GM19397 (cell line): ENCODE data around the gene USHBP1.
A peak's percentile ranks its signal among the peaks of the same experiment; 100 is the strongest.

Source experiments
- ATAC-seq: cut with Tn5 transposase; IDR thresholded peaks from one replicate; pipeline ENCODE4 v1.9.1; 2021; ENCODE audit warnings: mild to moderate bottlenecking, moderate library complexity; ENCODE audit not compliant: unreplicated experiment

Gene USHBP1

DNA sequence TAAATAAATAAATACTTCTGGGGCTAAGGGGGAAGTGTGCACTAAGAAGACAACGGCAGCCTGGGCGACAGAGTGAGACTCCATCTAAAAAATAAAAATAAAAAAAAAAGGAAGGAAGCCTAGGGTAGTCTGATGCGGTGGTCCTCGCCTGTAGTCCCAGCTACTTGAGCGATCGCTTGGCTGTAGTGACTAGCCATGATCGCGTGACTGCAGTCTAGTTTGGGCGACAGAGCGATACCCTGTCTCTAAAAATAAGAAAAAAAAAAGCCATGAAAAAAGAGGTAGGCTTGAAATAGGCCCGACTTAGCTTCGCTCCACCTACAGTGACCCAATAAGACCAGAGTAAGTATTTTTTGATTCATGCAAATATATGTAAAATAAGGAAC, 2.0 kb upstream of the USHBP1 start:
- ATAC-seq, result no peak

DNA sequence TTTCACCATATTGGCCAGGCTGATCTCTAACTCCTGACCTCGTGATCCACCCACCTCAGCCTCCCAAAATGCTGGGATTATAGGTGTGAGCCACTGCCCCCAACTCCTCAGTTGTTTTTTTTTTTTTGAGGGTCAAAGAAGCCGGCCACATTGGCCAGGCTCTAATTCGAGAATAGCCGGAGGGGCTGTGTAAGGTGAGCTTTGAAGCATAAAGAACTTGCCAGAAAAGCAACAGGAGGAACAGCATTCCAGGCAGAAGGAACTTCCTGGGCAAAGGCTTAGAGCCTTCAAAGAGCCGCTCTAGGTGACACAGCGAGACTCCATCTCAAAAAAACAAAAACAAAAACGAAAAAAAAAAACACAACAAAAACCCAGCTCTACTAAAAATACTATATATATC, 1.5 kb upstream of the USHBP1 start:
- ATAC-seq, result no peak

- no peak for ATAC-seq
Observed at GRCh38 chr19:17263712-17264640, 569 bp downstream of the USHBP1 start.

DNA sequence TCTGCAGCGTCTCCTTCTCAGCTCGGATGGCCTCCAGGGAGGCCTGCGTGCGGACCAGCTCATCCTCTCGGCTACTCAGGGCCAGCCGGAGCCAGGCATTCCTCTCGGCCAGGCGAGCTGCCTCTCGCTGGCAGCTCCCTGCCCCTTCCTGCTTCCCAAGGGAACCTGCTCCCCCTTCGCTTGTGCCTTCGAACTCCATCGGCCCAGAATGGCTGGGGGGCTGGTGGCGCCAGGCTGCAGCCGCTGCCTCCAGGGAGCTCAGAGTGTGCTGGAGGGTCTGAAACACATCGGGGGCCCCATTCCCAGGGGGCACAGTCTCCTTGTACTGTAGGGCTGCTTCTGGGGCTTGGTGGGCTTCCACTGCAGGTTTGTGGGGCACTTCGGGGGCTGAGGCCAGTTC, 2.0 kb downstream of the USHBP1 start:
- ATAC-seq, result no peak

GRCh38 chr19:17260842-17261325, 3.7 kb downstream of the USHBP1 start:
- ATAC-seq, result peak; percentile 85

DNA sequence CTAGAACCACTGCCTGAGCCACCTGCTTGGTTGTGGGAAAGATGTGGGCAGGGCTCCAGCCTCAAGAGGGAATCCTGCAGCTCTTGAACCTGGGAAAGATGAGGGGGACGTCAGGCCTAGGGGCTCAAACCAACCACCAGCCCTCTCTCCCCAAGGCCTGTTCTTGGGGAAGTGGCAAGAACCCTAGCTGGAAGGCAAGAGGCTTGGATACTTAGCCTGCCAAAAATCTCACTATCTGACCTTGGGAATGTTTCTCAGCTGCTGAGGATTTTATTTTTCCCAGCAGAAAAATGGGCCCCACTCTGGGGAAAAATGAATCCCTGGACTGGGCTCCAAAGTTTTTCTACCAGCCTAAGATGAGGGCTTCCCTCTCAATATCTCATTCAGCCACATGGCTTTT, 4.6 kb downstream of the USHBP1 start:
- no peak for ATAC-seq

DNA sequence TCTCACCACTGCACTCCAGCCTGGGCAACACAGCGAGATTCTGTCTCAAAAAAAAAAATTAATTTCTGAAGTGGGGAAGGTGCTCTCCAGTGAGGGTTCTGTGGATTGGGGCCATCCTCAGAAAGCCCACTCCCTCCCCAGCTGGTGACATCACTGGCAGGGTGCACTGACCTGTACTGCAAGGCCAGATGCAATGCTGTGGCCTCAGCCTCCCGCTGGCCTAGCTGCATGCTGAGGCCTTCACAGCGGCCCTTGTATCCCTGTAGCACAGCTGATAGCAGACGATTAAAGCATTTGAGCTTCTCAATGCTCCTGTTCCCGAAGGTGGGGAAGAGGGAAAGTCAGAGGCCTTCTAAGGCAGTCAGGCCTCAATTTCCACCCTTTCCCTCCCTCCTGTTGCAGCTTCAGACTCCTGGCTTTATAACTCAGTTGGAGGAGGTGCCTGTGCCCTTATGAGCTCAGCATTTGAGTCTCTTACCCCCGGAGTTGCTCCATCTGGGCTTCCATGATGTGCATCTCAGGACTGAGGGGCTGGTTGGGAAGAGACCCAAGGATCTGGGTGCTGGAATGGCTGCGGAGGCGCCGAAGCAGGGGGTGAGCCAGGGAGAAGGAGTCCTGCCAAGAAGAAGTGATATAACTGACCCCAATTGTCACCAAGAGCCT, 5.3 kb downstream of the USHBP1 start:
- ATAC-seq, result no peak

GRCh38 chr19:17256130-17256529, 8.4 kb downstream of the USHBP1 start:
- no peak for ATAC-seq

GRCh38 chr19:17255150-17255621, 9.4 kb downstream of the USHBP1 start:
- ATAC-seq, result no peak

GRCh38 chr19:17254636-17255035, 9.9 kb downstream of the USHBP1 start:
- ATAC-seq, result no peak

- no peak for ATAC-seq
Observed at GRCh38 chr19:17249887-17250548, 14.5 kb downstream of the USHBP1 start.

DNA sequence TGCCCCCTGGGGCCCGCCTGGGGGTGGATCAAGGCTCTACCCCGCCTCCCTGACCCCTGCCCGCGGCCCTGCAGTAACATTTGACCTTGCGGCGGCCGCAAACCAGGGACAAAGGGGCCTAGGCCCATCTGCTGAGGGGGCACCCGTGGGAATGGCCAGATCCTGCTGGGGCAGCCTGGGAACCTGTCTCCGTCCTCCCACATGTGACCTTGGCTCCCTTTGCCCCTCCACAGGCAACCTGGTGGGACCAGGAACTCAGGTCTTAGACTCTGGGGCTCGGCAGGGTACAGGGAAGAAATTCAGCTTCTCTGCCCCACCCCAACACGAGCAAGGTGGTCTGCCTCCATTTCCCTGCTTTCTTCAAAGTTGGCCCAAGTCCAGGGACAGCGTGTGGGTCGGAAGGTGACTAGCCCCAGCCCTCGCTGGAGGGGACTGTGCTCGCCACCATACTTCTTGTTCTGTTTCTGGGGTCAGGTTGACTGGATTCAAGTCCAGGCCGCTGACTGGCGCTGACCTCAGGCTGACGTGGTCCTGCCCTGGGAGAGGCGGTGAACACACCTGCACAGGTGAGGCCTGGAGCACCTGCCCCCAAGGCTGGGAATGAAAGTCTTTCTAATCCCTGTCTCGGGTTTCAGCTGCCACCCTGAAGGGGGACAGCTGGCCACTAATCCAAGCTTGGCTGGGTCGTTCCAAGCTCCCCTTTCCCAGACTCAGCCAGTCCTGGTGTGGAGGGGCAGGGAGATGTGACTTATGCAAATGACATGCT, 16.4 kb downstream of the USHBP1 start:
- ATAC-seq, result no peak

DNA sequence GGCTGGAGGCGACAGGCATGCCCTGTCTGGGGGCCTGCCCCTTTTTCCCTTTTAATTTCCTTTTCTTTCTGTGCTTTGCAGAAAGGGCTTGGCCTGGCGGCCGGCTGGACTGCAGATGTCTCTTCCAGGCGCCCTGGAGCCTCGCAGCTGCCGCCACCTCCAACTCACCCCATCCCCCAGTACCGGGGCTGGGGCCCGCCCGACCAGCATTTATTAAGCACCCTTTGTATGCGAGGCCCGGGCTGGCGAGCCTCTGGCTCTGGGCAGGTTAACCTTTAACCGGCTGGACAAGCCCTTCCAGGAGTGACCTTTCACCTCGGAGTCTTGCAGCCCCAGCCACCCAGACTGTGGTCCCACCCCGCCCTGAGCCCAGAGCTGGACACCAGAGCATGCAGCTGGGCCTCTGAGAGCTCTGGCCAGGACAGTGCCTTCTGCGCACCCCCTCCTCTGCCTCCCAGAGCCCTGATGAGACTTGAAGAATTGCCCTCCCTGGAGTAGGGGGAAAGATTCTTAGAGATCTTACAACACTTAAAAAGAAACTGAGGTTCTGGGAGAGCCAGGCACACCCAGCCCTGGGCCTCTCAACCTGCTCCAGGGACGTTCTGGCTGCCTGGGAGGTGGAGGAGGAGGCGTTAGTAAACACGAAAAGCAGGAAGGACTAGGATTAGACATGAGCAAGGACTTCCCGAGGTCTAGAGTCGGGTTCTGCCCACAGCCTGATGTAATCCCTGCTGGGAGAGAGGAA, 17.7 kb downstream of the USHBP1 start:
- ATAC-seq, result no peak

GRCh38 chr19:17245535-17245984, 19.0 kb downstream of the USHBP1 start, which contains the start of gene NR2F6:
Gene NR2F6 (minus strand): TSS chr19:17245919. CDS start chr19:17245220, 699 bp downstream.
- ATAC-seq, result peak; percentile 25

DNA sequence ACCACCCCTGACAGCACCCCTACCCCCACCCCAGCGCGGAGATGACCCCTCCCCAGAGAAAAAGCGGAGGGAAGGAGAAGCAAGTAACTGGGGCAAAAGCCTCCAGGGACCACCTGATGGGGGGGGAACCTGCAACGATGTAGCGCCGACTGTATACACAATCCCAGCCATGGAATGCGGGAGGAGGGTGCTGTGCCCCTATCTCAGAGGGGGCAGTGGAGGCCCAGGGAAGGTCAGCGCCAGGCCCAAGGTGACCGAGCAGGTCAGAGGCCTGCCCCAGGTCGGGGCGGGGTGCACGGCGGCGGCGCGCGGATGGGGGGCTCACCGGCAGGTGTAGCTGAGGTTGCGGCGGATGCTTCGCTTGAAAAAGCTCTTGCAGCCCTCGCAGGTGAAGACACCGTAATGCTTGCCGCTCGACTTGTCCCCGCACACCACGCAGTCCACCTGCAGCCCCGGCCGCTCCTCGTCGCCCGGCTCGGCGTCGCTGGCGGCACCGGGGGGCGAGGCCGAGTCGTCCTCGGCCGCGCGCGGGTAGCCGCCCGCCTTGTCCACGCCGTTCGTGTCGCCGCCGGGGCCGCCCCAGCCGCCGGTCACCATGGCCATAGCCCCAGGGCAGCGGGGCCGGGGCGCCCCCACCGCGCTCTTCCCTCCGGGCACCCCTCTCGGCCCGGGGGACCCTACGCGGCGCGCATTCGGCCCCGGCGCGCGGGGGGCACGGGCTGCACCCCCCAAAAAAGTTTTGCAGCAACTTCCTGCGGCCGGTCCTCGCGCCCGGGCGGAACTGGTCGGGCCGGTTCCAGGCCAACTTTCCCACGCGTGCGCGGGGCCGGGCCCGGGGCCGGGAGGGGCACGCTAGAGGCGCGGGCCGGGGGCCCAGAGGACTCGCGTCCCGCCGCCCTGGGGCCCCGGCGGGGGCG, 19.7 kb downstream of the USHBP1 start:
- peak; percentile 13 for ATAC-seq

GRCh38 chr19:17243830-17244617, 20.5 kb downstream of the USHBP1 start:
- ATAC-seq, result no peak

- ATAC-seq, result no peak
Observed at GRCh38 chr19:17243211-17243829, 21.2 kb downstream of the USHBP1 start.
